Measurements from ENCODE around the gene MAP6. TPM values are rescaled to one million over a fixed set of nuclear protein-coding genes. Genes with fewer than 3 reads are reported as not detected.

Gene MAP6
- total RNA-seq, 2 experiments from 2014 or later: not detected

DNA sequence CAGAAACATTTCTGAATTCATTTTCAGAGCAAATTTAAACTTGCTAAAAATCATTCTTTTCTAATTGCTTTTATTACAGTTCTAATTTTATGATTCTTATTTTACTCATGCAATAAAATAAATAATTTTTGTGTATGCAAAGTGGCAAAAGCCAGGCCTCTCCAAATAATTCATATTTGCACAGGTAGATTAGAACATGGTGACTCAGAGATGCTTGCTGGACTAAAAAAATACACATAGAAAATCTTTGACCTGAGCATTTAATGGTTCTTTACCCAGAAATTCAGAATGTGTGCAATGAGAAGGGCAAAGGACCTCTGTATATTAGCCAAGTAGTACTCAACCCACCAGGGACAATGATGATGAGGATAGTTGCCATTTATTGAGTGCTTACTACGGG lies 15.3 kb downstream of the MAP6 start:
- H3K27ac ChIP-seq (ENCODE audit: low read depth in 1 of 2, low read length in 2 of 2): no peak overlapping the region
- Mint-ChIP-seq H3K4me1 (ENCODE audit: low read depth) (no peaks in the 10 kb centered on the region), H3K27me3 (peaks cover 5% of the 10 kb centered on the region), H3K27ac (no peak overlapping the region), H3K36me3 (ENCODE audit: low read depth) (no peaks in the 10 kb centered on the region), H3K4me3 (no peak overlapping the region), H3K9me3 (no peaks in the 10 kb centered on the region)
- ATAC-seq (ENCODE audit: poor library complexity): no peak
- H3K9me3 ChIP-seq (ENCODE audit: control insufficient read depth in 1 of 2, insufficient read depth in 1 of 2, low read length in 2 of 2): no peaks in the 10 kb centered on the region
- TF ChIP-seq, protein P1, sequence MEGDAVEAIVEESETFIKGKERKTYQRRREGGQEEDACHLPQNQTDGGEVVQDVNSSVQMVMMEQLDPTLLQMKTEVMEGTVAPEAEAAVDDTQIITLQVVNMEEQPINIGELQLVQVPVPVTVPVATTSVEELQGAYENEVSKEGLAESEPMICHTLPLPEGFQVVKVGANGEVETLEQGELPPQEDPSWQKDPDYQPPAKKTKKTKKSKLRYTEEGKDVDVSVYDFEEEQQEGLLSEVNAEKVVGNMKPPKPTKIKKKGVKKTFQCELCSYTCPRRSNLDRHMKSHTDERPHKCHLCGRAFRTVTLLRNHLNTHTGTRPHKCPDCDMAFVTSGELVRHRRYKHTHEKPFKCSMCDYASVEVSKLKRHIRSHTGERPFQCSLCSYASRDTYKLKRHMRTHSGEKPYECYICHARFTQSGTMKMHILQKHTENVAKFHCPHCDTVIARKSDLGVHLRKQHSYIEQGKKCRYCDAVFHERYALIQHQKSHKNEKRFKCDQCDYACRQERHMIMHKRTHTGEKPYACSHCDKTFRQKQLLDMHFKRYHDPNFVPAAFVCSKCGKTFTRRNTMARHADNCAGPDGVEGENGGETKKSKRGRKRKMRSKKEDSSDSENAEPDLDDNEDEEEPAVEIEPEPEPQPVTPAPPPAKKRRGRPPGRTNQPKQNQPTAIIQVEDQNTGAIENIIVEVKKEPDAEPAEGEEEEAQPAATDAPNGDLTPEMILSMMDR (IDR thresholded peaks at IDR 0.05): no peak
- no peaks in the 10 kb centered on the region for H3K36me3 ChIP-seq (ENCODE audit: insufficient read depth, low read length)
- POLR2A ChIA-PET: no interaction called here
- H3K27me3 ChIP-seq (ENCODE audit: control insufficient read depth in 1 of 2, insufficient read depth in 2 of 2, low read length in 2 of 2): no peaks in the 10 kb centered on the region
- CTCF ChIA-PET: no interaction called here
- no peak overlapping the region for H3K4me3 ChIP-seq (ENCODE audit: low read length)
- intact Hi-C loops (cut with DNase I, micrococcal nuclease): no loop called here
- DNase-seq: no peak
- H3K4me1 ChIP-seq (ENCODE audit: insufficient read depth, low read length): no peaks in the 10 kb centered on the region

DNA sequence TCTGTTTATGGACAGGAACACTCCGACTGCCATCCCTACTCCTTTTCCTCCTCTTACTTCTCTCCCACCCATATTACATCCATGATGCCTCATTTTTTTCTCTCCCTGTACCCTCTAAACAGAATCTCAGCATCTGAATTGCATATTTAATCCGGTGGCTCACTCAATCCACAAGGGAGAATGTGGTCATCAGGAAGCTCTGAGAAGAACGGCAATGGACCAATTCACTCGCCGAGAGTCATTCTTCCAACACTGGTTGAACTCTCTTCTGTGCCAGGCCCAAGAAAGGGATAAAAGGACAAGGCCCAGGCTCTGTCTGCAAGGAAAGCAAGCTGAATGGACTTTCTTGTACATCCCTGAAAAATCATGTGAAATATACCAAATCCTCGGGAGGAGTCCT lies 15.9 kb downstream of the MAP6 start:
- Histone ChIP-seq H3K27me3 (ENCODE audit: control insufficient read depth in 1 of 2, insufficient read depth in 2 of 2, low read length in 2 of 2) (no peaks in the 10 kb centered on the region), H3K27ac (ENCODE audit: low read depth in 1 of 2, low read length in 2 of 2) (no peak overlapping the region), H3K9me3 (ENCODE audit: control insufficient read depth in 1 of 2, insufficient read depth in 1 of 2, low read length in 2 of 2) (no peaks in the 10 kb centered on the region), H3K36me3 (ENCODE audit: insufficient read depth, low read length) (no peaks in the 10 kb centered on the region), H3K4me1 (ENCODE audit: insufficient read depth, low read length) (no peaks in the 10 kb centered on the region), H3K4me3 (ENCODE audit: low read length) (no peak overlapping the region)
- Mint-ChIP-seq H3K27ac (no peak overlapping the region), H3K27me3 (no peaks in the 10 kb centered on the region), H3K9me3 (no peaks in the 10 kb centered on the region), H3K36me3 (ENCODE audit: low read depth) (no peaks in the 10 kb centered on the region), H3K4me3 (no peak overlapping the region), H3K4me1 (ENCODE audit: low read depth) (no peaks in the 10 kb centered on the region)
- intact Hi-C loops (cut with DNase I, micrococcal nuclease): no loop called here
- POLR2A ChIA-PET: no interaction called here
- TF ChIP-seq, protein P1 (IDR thresholded peaks at IDR 0.05): no peak
- DNase-seq (no peak), ATAC-seq (ENCODE audit: poor library complexity) (no peak)
- CTCF ChIA-PET: no interaction called here

DNA sequence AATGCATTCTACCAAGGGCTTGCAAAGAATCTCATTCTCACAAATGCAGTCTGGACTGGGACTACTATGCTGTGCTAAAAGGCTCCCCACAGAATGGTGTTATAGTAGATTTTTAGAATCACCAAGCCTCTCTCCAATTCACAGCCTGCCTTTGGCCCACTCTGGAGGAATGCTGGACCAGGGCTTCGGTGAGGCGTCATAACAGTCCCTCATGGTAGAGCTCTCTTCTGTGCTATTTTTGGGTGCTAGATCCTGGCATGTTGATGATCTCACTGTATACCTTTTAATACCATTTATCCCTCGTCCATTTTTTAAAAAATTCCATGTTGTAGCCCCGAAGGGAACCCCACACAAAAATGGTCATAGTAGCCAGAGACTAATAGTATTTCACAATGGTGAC lies 17.6 kb downstream of the MAP6 start:
- Histone ChIP-seq H3K27me3 (ENCODE audit: control insufficient read depth in 1 of 2, insufficient read depth in 2 of 2, low read length in 2 of 2) (no peaks in the 10 kb centered on the region), H3K9me3 (ENCODE audit: control insufficient read depth in 1 of 2, insufficient read depth in 1 of 2, low read length in 2 of 2) (no peaks in the 10 kb centered on the region), H3K4me1 (ENCODE audit: insufficient read depth, low read length) (no peaks in the 10 kb centered on the region), H3K36me3 (ENCODE audit: insufficient read depth, low read length) (no peaks in the 10 kb centered on the region), H3K27ac (ENCODE audit: low read depth in 1 of 2, low read length in 2 of 2) (no peak overlapping the region), H3K4me3 (ENCODE audit: low read length) (no peak overlapping the region)
- Mint-ChIP-seq H3K27ac (no peak overlapping the region), H3K4me1 (ENCODE audit: low read depth) (no peaks in the 10 kb centered on the region), H3K36me3 (ENCODE audit: low read depth) (no peaks in the 10 kb centered on the region), H3K4me3 (no peak overlapping the region), H3K27me3 (no peaks in the 10 kb centered on the region), H3K9me3 (no peaks in the 10 kb centered on the region)
- TF ChIP-seq, protein P1 (IDR thresholded peaks at IDR 0.05): no peak
- CTCF ChIA-PET: no interaction called here
- ATAC-seq (ENCODE audit: poor library complexity) (no peak), DNase-seq (no peak)
- POLR2A ChIA-PET: no interaction called here
- intact Hi-C loops (cut with DNase I, micrococcal nuclease): no loop called here
